Uterus (tissue), 4 donors: ENCODE results near the gene FAM171A2. TPM values are rescaled to one million over a fixed set of nuclear protein-coding genes. Genes with fewer than 3 reads are reported as not detected.

Experiments used
- DNase-seq, 2 donors: peaks; one replicate each; pipeline ENCODE4 v3.0.0-alpha.2; 2019 to 2020
- H3K27ac ChIP-seq, 2 donors: fragments of 200-600 bp; sonication (generic); 1 replicate in 1 of 2; 2 replicates in 1 of 2; pipeline ENCODE4 v1.5.1; 2016 to 2018
- H3K27me3 ChIP-seq, 2 donors: fragments of 200-600 bp; sonication (generic); one replicate each; pipeline ENCODE4 v1.5.1; 2018 to 2019; ENCODE audit warnings: control low read depth in 1 of 2
- H3K36me3 ChIP-seq, 2 donors: fragments of 200-600 bp; sonication (generic); one replicate each; pipeline ENCODE4 v1.5.1; 2019; ENCODE audit warnings: control low read depth in 1 of 2
- H3K4me1 ChIP-seq, 2 donors: fragments of 200-600 bp; sonication (generic); one replicate each; pipeline ENCODE4 v1.5.1; 2018 to 2019; ENCODE audit warnings: control low read depth in 1 of 2
- H3K4me3 ChIP-seq, 2 donors: fragments of 200-600 bp; sonication (generic); 1 replicate in 1 of 2; 2 replicates in 1 of 2; pipeline ENCODE4 v1.5.1; 2018 to 2019; ENCODE audit warnings: mild to moderate bottlenecking in 1 of 2
- H3K9me3 ChIP-seq, 2 donors: fragments of 200-600 bp; sonication (generic); one replicate each; pipeline ENCODE4 v1.5.1; 2019; ENCODE audit warnings: control low read depth in 1 of 2
- CTCF ChIP-seq, 4 experiments: fragments of 200-600 bp in 2 of 4; fragments of 450-650 bp in 2 of 4; sonication (generic) in 2 of 4; IDR thresholded peaks; one replicate each; pipeline ENCODE4 v1.5.1; 2016 to 2019; ENCODE audit warnings: antibody characterized with exemption in 4 of 4, mild to moderate bottlenecking in 2 of 4, moderate library complexity in 1 of 4
- POLR2A ChIP-seq, 2 donors: fragments of 450-650 bp; IDR thresholded peaks; one replicate each; pipeline ENCODE4 v1.6.1; 2016; ENCODE audit warnings: antibody characterized with exemption in 2 of 2, mild to moderate bottlenecking in 1 of 2, moderate library complexity in 1 of 2
- intact Hi-C: fragments of 100-400 bp; cut with DNase I; formaldehyde crosslinking; loops from one replicate; pipeline ENCODE4 v1.15.1; 2023; ENCODE audit warnings: low total_unique reads
- total RNA-seq, 4 donors: library from RNA; depleted of rRNA in 3 of 4; stranded (reverse); fragments of >200 nt in 3 of 4; gene quantifications; one replicate each; pipeline versions ENCODE4 v1.1.0 to v1.2.4, GENCODE V29; 2014 to 2023
- donor health status: DM: yes; HTN: yes; CAD: no.

Gene FAM171A2
- total RNA-seq, 4 donors from 2014 or later, result 0.77 to 32.1 (median 14.2) TPM

- Histone ChIP-seq H3K4me1 (peaks cover 0 to 20% of the 10 kb centered on the region in 2 donors), H3K27me3 (peaks cover 4 to 12% of the 10 kb centered on the region in 2 donors), H3K9me3 (no peaks in the 10 kb centered on the region), H3K27ac (no peak overlapping the region), H3K36me3 (no peaks in the 10 kb centered on the region), H3K4me3 (no peak overlapping the region)
- DNase-seq, result no peak
- TF ChIP-seq POLR2A (IDR thresholded peaks at IDR 0.05) (no peak), CTCF (IDR thresholded peaks at IDR 0.05) (no peak)
- intact Hi-C loops, result no loop called here
Measured at GRCh38 chr17:44310609-44311376, 52.9 kb downstream of the FAM171A2 start.

GRCh38 chr17:44310188-44310587, 53.5 kb downstream of the FAM171A2 start:
- peaks cover 0 to 8% of the 10 kb centered on the region in 2 donors for H3K27me3 ChIP-seq
- no peak for TF ChIP-seq CTCF (IDR thresholded peaks at IDR 0.05)

GRCh38 chr17:44309472-44309871, 54.2 kb downstream of the FAM171A2 start:
- no peak for DNase-seq
- peaks cover 0 to 2% of the 10 kb centered on the region in 2 donors for H3K27me3 ChIP-seq
- no peak overlapping the region for H3K4me3 ChIP-seq
- TF ChIP-seq POLR2A (IDR thresholded peaks at IDR 0.05), result no peak
- TF ChIP-seq CTCF (IDR thresholded peaks at IDR 0.05), result no peak
- no peaks in the 10 kb centered on the region for H3K36me3 ChIP-seq
- H3K4me1 ChIP-seq, result peaks cover 0 to 12% of the 10 kb centered on the region in 2 donors
- intact Hi-C loops, result no loop called here
- no peak overlapping the region for H3K27ac ChIP-seq
- no peaks in the 10 kb centered on the region for H3K9me3 ChIP-seq

More at GRCh38 chr17:44310188-44310587, 53.5 kb downstream of the FAM171A2 start:
- Histone ChIP-seq H3K36me3 (no peaks in the 10 kb centered on the region), H3K9me3 (no peaks in the 10 kb centered on the region), H3K4me3 (no peak overlapping the region), H3K4me1 (peaks cover 0 to 18% of the 10 kb centered on the region in 2 donors), H3K27ac (no peak overlapping the region)
- intact Hi-C loops, result no loop called here
- no peak for DNase-seq

GRCh38 chr17:44308865-44309264, 54.8 kb downstream of the FAM171A2 start:
- H3K4me3 ChIP-seq, result peak overlapping the region; percentile 33 to 51
- intact Hi-C loops, result no loop called here
- peaks cover 0 to 12% of the 10 kb centered on the region in 2 donors for H3K4me1 ChIP-seq
- TF ChIP-seq CTCF (IDR thresholded peaks at IDR 0.05), result no peak
- no peak for TF ChIP-seq POLR2A (IDR thresholded peaks at IDR 0.05)
- DNase-seq, result no peak
- no peaks in the 10 kb centered on the region for H3K27me3 ChIP-seq
- no peaks in the 10 kb centered on the region for H3K9me3 ChIP-seq
- H3K36me3 ChIP-seq, result no peaks in the 10 kb centered on the region
- no peak overlapping the region for H3K27ac ChIP-seq

GRCh38 chr17:44308320-44308818, 55.3 kb downstream of the FAM171A2 start, which contains the start of gene RUNDC3A:
Gene RUNDC3A, plus strand, starts transcription at chr17:44308601. Its CDS starts 232 bp downstream, at chr17:44308833.
- TF ChIP-seq POLR2A (IDR thresholded peaks at IDR 0.05), result no peak
- TF ChIP-seq CTCF (IDR thresholded peaks at IDR 0.05), result no peak
- intact Hi-C loops, result no loop called here
- Histone ChIP-seq H3K9me3 (no peaks in the 10 kb centered on the region), H3K36me3 (no peaks in the 10 kb centered on the region), H3K27ac (peak within 1 kb of the TSS in 1 of 2 donors; percentile 40), H3K27me3 (no peaks in the 10 kb centered on the region), H3K4me1 (peaks cover 0 to 12% of the 10 kb centered on the region in 2 donors), H3K4me3 (peak within 1 kb of the TSS; percentile 33 to 51)
- peak; percentile 78 to 84 for DNase-seq
